Stimulated activated naive CD4-positive, alpha-beta T cell (primary cell): ENCODE data around the gene HPGDS.
A peak's percentile ranks its signal among the peaks of the same experiment; 100 is the strongest.
"Not testable (repeated sequence)": the region's sequence is repeated elsewhere in the genome, so short reads cannot be mapped to it uniquely, and the experiment has no call there.

Source experiments
- DNase-seq, 6 experiments: peaks; one replicate each; lab custom pipeline; 2025; lab: John Stamatoyannopoulos, UW

The HPGDS gene

DNA sequence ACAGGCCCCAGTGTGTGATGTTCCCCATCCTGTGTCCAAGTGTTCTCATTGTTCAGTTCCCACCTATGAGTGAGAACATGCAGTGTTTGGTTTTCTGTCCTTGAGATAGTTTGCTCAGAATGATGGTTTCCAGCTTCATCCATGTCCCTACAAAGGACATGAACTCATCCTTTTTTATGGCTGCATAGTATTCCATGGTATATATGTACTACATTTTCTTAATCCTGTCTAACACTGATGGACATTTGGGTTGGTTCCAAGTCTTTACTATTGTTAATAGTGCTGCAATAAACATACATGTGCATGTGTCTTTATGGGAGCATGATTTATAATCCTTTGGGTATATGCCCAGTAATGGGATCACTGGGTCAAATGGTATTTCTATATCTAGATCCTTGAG lies 22.7 kb downstream of the HPGDS start:
- not testable (repeated sequence) for DNase-seq

DNA sequence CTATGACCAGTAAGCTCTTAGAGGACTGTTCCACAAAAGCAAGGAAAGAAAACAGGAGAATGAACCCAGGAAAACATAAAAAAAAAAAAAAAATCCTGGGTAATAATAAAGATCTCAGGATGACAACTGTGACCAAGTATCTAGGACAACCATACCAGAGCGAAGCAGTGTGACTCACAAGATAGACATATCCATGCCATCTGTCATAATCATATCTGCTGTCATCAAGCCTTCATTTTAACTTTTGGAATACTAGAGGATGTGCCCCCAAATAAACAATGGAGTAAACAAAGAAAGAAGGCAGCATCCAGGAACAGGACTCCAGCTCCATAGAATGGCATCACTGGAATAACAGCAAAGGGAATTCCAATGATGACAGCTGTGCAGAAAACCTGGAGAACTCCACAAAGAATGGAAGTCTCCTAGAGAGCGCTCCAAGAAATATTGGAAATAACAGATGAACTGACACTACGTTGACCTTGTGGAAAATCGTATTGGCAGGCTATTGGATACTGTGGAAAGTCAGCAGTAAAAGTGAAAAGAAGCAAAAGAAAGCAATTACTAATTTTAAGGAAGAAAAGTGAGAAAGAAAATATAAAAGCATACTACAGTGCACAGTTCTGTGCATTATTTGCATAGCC lies 35.3 kb downstream of the HPGDS start:
- no peak for DNase-seq

DNA sequence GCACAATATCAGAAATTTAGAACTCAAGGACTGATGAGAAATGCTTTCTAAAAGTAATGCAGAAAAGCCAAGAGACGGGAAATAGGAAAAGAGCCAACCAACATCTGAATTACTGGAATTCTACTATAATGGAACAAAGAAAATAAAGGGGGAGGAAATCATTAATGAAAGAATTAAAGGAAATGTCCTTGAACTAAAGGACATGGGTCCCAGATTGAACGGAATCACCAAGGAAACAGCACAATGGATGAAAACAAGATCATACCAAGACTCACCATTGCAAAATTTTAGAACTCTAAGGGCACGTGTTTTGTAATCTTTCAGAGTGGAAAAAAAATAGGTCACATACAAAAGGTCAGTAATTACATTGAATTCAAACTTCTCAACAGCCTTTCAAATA lies 35.9 kb downstream of the HPGDS start:
- DNase-seq: no peak

DNA sequence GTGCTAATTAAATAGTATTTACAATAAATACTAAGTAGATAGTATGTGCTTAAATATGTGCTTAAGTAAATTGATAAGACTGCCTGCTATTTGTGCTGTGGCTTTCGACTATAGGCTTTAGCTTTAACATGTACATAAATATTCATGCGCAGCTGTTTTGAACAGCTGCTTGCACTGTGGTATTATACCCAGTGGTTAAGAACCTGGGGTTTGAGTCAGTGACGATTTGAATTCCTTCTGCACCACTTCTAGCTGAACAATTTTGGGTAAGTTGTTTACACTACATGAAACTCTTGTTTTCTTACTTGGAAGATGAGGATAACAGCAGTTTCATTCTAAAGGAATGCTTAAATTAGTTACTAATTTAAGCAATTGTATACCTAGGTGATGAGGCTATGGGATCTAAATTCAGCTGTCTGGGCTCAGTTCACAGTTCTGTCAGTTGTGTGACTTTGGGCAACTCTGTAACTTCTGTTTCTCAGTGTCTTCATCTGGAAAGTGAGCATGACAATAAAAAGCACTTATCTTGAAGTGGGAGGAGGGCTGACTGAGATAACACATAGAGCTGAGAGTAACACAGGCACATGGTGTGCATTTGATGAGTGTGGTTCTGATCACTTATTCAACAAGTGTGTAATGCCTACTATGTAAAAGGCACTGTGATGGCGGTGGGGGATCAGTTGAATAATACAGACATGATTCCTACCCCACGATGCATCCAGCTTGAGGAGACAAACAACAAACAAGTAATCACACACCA lies 37.0 kb downstream of the HPGDS start:
- DNase-seq: no peak

DNA sequence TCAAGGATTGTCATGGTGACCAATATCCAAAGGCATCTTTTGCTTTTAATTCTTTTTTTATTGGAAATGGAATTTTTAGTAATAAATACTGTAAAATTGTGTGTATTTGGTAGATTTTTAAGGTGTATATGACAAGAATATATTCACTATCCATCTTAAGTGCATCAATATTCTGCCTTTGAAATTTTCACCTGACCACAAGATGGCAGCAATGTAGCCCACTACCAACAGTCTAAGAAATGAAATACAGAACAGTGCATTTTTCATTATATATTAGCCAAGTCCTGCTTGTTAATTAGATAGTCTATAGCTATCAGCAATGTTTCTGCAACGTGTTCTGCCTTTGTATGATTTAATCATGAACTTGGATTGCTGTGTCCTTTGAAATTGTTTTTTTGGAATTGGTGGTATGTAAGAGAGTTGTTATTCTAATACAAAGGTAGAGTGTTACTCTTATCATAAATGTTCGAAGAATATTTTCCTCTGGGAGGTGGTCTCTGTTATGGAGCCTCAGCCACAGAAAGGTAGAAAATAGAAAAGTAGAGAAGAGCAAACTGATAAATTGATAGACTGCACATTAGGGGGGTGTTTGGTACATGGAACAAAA lies 38.2 kb downstream of the HPGDS start:
- DNase-seq: peak in 1 of 6 experiments; percentile 11

DNA sequence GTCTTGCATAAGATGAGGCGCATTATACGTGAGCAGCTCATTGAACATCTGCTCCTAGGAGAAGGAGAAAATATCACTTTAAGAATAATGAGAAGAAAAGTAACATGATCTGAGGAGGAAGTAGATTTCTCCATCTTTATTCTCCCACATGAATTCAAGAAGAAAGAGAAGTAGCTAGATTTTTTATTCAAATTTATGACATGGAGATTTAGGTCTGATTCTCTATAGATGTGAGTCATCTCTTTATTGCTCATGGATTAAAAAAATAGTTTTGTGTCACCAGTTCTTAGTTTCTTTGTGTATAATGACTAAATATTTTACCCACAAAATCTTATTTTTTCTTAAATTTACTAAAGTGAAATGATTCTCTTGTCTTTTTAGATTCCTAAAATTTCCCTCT lies 40.4 kb downstream of the HPGDS start:
- no peak for DNase-seq

DNA sequence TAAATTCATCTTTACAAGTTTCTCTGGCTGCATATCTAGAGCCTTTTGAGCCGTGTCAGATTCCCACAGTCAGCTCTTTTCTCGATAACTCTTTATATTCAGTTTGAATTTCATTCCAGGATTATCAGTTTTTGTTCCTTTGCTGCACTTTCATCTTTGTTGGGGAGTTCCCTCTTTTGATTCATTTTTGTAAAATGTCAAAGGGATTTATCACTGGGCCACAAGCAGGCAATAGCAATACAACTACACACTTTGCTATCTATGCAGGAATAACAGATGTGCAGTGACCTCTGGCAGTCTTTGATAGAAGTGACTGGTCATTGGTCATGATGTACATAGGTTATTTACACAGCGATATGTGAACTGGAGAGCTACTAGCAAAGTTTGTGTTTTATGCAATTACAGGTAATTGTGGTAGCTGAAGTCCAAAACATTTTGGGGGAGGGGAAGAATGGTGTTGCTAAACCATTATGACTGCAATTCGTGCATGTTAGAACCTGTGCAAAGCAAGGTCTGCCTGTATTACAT lies 43.8 kb downstream of the HPGDS start:
- no peak for DNase-seq

DNA sequence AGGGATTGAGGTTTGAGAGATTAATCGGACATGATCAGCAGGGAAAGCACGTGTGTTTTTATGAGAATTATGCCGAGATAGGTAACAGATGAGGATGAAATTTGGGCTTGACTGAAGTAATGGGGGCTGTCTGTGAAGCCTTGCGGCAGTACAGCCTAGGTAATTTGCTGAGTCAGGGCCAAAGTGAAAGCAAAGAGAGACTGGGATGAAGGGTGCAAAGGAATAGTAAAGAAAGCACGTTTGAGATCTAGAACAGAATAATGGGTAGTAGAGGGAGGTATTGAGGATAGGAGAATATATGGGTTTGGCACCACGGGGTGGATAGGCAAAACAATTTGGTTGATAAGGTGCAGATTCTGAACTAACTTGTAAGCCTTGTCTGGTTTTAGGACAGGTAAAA lies 47.2 kb downstream of the HPGDS start:
- DNase-seq: not testable (repeated sequence)

DNA sequence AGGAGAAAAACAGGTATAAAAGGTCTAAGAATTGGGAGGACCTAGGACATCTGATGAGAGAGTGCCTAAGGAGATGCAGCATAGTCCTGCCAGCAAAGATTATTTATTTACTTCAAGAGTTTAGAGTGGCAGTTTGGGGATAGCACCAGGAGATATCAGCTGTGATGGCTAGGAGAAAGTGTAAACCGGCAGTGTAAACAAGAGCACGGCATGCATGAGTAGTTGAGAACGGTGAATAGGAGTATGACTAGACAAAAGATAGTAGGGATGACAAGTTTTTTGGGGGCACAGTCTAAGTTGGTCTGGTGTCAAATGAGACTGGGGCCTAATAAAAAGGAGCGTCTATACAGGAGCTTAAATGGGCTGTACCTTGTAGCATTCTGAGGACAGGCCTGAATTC lies 48.7 kb downstream of the HPGDS start:
- not testable (repeated sequence) for DNase-seq

DNA sequence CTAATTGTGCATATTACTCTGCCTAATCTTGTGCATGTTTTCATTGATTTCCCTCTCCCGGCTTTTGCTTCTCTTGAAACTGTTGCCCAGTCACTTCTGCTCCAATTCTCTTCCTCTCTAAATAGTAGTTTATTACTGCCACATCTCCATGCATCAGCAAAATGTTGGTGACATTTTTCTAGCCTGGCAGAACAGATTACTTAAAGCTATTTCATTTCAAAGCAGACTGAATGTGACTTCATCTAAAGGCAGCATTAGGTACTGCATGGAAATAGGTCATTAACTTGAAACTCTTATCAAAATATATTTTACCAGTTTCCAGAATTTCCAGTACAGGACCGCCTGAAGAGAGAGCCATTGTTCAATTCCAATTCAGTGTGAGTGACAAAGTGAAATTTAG lies 52.4 kb downstream of the HPGDS start:
- no peak for DNase-seq

DNA sequence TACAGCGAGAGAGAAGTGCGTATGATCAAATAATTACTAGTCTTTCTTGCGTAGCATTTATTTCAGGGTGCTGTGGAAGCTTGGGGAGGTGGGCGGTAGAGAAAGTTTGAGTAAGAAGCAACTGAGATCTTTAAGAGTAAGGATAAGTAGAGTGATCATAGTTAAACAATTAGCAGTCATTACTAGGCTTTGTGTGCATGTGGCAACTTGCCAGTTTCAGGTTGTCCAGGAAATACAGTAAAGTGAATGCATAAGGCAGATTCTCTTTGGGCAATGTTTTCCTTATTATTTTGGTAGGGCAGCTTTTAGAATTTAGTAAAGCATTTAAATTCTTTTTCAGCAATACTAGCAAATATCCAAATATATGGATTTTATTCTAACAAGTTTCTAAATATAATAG lies 57.0 kb downstream of the HPGDS start:
- DNase-seq: no peak

DNA sequence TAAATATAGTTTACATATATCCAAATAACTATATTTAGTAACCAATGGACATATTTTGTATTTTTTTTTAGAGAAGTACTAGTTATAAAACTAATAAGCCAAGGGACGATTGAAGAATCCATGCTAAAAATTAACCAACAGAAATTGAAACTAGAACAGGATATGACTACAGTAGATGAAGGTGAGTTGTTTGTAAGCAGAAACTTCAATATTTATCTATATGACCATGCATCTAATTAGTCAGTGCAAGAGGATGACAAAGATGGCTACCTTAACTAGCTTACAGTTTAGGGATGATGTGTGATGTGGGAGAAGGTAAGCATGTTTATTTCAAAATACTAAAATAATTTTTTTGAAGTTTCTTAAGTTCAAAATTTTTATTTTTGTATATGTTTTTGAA lies 57.7 kb downstream of the HPGDS start:
- DNase-seq: no peak

DNA sequence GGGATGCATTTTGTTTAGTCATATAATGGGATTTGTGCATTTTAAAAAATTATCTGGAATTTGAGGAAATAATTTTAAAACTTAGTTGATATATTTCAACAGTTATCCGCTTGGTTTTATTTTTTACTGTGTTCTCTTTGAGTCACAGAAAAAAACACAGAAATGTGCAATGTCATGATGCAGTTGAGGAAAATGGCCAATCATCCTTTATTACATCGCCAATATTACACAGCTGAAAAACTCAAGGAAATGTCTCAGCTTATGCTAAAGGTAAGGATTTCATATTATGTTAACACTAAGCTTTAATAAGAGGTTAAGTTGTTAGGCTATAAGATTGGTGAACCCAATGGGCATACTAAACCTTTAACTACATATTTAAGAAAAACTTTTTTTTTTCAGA lies 63.9 kb downstream of the HPGDS start:
- DNase-seq: no peak

DNA sequence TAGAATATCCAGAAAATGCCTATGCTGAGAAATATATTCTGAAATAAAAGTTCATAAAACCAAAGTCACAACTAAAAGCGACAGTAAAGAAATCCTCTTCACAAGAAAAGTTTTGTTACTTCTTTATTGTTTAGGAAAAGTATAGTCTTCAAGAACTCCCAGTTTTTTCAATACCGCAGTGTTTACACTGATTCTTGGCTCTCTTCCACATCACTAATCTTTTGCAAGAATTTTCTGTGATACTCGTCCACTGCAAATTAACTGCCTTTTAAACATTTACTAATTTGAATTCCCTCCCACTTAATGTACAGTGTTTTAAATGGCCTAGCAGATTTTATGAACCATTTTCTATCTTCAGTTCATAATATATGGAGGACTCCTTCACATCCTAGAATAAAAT lies 65.1 kb downstream of the HPGDS start:
- DNase-seq: no peak

DNA sequence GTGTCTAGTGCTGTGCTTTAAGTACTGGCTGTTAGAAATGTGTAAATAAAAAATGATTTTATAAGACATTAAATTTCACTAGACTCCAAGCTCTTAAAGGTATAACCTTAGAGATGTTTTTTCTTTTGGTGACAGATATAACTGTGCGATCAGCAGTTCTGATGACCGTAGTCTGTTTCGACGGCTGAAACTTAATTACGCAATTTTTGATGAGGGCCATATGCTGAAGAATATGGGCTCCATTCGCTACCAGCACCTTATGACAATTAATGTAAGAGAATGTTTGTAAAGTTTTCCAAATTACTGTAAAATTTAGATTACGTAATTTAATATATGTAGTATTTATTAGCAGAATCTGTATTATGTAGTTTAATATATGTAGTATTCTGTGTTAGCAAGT lies 66.4 kb downstream of the HPGDS start:
- no peak for DNase-seq

DNA sequence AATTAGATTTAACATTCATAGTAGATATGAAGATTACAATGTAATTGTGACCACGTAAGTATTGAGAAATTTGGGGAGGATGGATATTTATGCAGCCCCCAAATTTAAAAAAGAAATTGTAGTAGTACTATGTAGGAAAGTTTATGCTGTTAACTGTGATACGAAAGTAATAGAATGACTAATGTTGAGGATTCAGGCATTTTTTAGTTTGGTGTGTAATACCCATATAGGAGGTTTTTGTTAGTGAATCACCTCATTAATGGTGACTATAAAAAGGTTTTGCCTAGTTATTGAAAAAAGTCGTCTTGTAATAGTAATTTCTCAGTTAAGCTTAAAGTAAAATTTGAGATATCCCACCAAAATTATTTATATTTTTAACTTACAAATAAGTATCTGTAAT lies 67.7 kb downstream of the HPGDS start:
- DNase-seq: no peak

DNA sequence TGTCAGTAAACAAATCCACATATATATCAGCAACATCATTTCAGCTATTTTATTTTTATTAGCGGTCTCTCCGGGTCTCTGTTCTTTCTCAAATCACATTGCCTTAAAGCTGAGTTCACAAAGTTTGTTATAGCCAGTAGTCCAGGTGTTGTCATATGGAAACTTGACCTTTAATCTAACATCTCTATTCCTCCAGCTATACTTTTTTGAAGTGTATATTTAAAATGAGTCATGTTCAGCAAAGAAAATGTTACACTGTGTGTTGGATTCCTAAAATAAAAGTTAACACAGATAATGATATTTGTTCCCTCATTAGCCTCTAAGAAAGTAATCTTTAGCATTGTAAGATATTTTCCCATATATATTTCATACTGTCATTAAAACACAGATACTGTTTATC lies 71.4 kb downstream of the HPGDS start:
- DNase-seq: no peak

DNA sequence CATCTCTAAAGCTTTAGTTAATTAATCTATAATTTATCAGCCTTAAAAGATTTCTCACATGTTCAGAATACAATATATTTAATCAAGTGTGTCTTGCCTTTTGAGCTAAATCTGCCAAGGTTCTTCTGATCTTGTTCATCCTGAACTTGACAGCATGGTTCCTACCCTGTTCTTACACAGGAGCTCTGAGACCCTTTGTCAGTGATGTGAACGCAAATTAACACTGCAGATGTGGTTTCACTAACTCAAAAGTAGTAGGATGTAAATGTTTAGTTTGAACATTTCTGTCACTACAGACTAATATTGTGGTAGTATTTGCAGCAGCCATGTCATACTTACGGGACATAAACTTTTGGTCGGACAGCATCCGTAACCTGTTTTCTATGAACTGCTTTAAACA lies 75.6 kb downstream of the HPGDS start:
- no peak for DNase-seq

DNA sequence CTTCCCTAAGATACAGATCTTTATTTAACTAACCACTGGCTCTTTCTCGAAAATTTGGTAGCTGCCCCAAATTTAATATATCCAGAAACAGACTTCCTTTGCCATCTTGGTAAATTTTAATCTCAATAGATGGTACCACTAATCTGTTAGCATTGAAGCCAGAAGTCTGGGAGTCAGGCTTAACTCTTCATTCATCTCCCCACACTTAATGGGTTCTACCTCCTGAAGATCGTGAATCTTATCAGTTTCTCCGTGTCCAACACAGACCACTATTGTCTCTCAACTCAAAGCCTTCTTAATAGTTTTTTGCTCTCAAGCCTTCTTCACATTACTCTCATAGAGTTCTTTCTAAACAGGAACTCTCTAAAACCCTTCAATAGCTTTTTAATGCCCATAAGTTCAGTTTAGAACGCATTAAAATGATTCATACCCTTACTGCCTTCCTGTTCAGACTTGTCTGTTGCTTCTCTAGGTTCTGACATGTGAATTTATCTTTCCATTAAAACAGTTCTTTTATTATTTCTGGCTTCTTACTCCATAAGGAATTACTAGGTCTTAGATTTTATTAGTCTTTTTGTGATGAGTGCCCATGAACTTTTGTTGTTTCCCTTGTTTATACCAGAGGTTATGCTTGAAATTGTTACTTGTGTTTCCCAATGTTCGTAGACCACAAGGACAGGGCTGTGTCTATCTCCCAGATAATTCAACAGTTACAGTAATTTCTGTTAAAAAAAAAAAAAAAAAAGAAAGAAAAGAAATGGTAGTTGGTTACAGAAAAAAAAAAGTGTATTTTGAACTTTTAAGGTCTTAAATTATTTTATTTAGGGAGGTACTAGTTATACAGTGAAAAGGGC lies 80.2 kb downstream of the HPGDS start:
- no peak for DNase-seq

DNA sequence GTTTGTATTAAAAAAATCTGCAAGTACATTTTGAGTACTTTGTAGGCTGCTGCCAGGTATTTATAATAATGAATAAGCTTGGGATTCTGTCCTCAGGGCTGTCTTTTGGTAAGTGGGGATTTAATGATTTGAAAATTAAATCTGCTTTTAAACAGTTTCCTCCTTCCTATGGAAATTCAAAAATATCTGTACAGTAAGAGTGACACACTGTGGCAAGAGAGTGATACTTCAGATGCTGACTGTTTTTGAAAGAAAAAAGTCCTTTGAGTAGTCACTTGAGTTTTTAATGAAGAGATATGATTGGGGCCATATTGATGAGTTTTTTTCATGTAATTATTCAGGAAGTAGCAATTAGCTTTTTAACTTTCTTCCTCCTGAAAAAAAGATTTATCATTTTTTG lies 85.8 kb downstream of the HPGDS start:
- DNase-seq: no peak

DNA sequence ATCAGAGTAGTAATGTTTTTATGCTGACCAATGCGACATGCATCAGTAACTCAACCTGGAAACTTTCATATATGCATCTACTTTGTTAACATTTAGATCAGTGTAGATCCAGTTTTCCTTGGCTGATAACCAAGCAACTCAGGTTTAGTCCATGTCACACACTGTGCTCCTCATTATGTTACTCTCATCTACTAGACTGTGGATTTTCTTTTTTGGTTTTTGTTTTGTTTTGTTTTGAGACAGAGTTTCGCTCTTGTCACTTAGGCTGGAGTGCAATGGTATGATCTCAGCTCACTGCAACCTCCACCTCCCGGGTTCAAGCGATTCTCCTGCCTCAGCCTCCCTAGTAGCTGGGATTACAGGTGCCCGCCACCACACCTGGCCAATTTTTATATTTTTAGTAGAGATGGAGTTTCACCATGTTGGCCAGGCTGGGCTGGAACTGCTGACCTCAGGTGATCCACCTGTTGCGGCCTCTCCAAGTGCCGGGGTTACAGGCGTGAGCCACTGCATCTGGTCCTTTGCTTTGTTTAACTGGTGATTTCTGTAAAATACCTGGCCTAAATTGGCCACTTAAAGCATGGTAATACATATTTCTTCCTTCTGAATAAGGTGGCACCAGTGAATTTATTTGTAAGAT lies 86.4 kb downstream of the HPGDS start:
- no peak for DNase-seq

DNA sequence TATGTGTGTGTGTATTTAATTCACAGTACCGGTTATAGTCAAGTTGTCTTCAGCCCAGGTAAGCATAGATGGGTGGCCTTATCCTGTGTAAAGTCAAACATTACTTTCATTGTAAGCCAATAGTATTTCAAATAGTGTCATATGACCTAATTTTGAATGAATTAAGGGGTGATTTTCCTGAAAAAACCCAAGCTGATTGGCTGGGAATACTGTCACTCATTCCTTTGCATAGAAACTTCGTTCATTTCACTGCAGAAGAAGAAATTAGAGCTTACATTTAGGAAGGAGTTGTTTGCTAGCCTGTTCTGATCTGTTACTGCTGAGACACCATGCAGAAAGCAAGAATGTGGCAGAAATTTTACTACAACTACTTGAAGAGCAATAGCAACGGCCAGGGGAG lies 89.6 kb downstream of the HPGDS start:
- no peak for DNase-seq
